ENCODE results near the gene STPG3.
A peak's percentile ranks its signal among the peaks of the same experiment; 100 is the strongest.

STPG3 gene

GRCh38 chr9:137222190-137223077 is 28.7 kb upstream of the STPG3 start, which contains the start of gene RNF208:
RNF208 (minus strand) TSS chr9:137222240; CDS start chr9:137221212, 1,028 bp downstream.
- DNase-seq (ENCODE audit: low read depth) = no peak

GRCh38 chr9:137223078-137223970 is 27.8 kb upstream of the STPG3 start:
- DNase-seq (ENCODE audit: low read depth) = peak; percentile 96

GRCh38 chr9:137224830-137225694 is 26.0 kb upstream of the STPG3 start, which contains the start of gene CYSRT1:
CYSRT1 (plus strand) TSS chr9:137225174; CDS start chr9:137225622, 448 bp downstream.
- DNase-seq (ENCODE audit: low read depth) = no peak

DNA sequence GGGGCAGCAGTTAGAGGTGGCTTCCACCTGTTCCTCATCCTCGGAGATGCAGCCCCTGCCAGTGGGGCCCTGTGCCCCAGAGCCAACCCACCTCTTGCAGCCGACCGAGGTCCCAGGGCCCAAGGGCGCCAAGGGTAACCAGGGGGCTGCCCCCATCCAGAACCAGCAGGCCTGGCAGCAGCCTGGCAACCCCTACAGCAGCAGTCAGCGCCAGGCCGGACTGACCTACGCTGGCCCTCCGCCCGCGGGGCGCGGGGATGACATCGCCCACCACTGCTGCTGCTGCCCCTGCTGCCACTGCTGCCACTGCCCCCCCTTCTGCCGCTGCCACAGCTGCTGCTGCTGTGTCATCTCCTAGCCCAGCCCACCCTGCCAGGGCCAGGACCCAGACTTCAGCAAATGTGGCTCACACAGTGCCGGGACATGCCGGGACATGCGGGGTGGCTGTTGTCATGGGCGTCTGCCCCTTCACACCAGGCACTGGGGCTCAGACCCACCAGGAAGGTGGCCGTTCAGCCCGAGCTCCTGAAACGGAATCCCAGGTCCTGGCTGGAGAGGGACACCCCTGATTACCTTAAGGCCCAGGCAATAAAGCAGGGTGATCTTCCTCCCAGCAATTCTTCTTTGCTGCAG is 25.3 kb upstream of the STPG3 start:
- DNase-seq (ENCODE audit: low read depth) = no peak

GRCh38 chr9:137226338-137227053 is 24.6 kb upstream of the STPG3 start:
- no peak for DNase-seq (ENCODE audit: low read depth)

DNA sequence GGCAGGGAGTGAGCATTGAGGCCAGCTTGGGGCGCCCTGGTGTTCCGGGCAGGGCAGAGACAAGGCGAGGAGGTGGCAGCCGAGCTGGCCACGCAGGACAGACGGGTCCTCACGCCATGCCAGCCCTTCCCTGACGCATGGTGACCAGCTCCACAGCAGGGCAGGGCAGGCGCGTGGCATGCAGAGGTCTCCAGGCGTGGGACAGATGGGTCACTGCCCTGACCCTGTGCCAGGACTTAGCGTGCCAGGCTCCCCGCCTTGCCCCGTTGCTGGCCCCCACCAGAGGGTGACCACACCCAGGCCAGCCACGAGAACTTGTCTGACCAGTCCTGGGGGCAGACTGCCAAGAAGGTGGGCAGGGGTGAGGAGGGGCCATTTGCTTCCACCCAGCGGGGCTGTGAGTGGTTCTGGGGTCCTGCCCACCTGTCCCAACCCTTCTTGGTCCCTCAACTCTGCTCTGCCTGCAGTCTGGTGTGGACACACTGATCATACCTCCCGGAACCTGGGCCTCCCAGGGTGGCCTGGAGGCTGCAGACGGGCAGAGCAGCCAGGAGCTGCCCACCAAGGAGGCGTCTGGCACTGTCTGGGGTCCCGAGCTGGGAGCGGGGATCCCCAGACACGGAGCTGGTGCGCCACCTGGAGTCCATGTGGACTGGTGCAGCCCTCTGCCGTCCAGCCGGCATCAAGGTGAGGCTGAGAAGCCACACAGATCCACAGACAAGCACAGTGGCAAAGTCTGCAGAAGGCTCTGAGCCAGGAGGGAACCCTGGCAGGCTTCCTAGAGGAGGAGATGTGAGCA is 23.8 kb upstream of the STPG3 start, which contains the start of gene RNF224:
RNF224 (plus strand) TSS at position 449 of the 799 bp plus-strand sequence. CDS start 834 bp downstream, outside the sequence.
- peak; percentile 68 for DNase-seq (ENCODE audit: low read depth)

- DNase-seq (ENCODE audit: low read depth) = no peak
Observed at GRCh38 chr9:137227853-137228505, 23.1 kb upstream of the STPG3 start.

GRCh38 chr9:137228506-137228967 is 22.5 kb upstream of the STPG3 start:
- no peak for DNase-seq (ENCODE audit: low read depth)

DNA sequence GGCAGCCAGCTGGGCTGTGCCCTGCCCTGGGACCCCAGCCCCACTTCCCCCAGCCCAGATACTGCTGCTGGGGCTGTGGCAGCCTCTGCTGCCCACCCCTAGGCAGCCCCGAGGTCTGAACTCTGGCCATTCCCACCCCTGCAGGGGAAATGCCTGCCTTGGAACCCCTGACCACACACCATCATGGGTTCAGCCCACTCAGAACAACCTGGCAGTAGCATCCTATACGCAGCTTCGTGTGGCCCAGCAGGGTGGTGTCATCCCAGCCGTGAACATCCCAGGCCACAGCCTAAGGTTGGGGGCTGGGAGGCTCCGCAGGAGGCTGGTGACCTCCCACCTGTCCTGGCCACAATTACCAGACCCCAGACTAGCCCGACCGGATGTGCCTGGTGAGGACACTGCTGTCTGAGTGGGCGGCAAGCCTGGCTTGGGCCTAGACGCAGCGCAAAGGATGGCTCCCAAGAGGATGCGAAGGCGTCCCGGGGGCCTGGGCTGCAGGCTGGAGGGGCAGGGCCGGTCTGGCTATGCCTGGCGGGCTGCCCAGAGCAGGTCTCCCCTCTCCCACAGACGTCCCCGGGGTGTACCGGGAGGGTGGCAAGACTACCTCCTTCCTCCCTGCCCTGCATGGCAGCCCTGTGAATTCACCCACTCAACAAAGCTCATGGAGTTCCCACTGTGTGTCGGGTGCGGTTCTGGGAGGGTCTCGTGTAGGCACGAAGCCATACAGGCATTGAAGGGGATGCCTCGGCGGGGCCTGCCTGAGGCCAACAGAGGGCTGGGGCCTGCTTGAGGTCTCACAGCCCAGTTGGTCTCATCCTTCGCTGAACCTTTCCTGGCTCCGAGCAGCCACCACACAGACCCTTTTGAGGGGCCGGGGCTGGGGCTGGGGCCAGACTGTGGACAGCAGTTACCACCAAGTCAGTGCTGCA is 21.9 kb upstream of the STPG3 start:
- DNase-seq (ENCODE audit: low read depth) = no peak

DNA sequence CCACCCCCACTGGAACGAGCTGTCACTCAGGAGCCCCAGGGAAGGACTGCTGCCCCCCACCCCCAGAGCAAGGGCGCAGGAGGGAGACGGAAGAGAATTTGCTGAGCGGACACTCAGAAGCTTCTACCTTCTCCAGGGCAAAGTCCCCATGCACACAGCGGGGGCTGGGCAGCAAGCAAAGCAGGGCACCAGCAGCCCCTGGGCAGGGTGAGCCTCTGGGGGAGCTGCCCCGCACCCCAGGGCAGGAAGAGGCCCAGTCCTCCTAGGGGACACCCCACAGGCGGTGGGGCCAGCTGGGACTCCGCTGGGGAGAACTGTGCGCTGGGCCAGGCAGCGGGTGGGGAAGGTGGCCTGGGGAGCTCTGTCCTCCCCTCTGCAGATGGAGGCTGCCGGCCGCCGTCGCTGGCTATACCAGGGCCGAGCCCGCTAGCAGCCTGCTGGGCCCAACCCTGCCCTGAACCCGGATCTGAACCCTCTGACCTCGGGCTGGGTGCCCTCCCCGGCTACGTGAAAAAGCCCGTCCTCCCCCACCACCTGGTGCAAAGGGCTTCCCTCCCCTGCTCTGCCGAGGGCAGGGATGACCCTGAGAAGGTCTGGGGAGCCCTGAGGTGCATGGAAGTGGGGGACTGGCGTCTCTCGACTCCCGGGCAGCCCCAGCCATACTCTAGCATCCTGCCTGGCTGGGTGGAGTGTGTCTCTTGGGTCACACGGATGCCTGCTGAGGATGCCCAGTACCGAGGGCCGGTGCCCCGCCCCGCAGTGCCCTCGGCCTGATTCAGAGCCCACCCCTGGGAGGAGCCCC is 21.0 kb upstream of the STPG3 start:
- no peak for DNase-seq (ENCODE audit: low read depth)

- DNase-seq (ENCODE audit: low read depth) = no peak
Observed at GRCh38 chr9:137230705-137231371, 20.2 kb upstream of the STPG3 start, which contains the start of gene SLC34A3. SLC34A3 (plus strand) TSS chr9:137230901; CDS start chr9:137231703, 802 bp downstream.

GRCh38 chr9:137231372-137232039 is 19.6 kb upstream of the STPG3 start:
- no peak for DNase-seq (ENCODE audit: low read depth)

DNA sequence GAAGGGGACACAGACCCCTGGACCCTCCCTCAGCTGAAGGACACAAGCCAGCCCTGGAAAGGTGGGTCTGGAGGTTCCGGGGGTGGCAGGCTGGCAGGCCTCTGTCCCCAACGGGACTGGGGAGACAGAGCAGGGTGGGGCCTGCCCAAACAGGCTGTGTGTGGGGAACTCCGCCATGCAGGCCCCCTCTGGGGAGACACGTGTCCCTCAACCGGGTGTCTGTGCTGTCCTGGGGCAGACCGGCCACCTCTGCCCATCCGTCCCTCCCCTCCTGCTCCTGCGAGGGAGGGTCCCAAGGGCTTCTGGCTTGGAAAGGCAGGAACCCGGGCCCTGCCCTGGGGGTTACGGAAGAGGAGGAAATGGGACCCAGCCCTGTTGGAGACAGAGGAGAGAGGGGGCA is 19.0 kb upstream of the STPG3 start:
- DNase-seq (ENCODE audit: low read depth) = no peak

GRCh38 chr9:137232510-137232909 is 18.6 kb upstream of the STPG3 start:
- no peak for DNase-seq (ENCODE audit: low read depth)

- DNase-seq (ENCODE audit: low read depth) = no peak
Observed at GRCh38 chr9:137233143-137233980, 17.7 kb upstream of the STPG3 start.
